HCT116 (cell line): ENCODE measurements around the gene FRMD4A.

Source experiments
- CEBPB ChIP-seq: IDR thresholded peaks from 2 replicates; pipeline ENCODE4 v1.6.1; 2012; ENCODE audit warnings: low read depth
- POLR2A ChIP-seq: IDR thresholded peaks from 2 replicates; pipeline ENCODE4 v1.7.0; 2011; ENCODE audit warnings: borderline replicate concordance; ENCODE audit not compliant: insufficient read depth, insufficient read length; ENCODE audit errors: extremely low read depth
- POLR2AphosphoS5 ChIP-seq: IDR thresholded peaks from 2 replicates; pipeline ENCODE4 v1.6.1; 2011; ENCODE audit warnings: mild to moderate bottlenecking, low read depth, low read length, moderate library complexity
- SIN3A ChIP-seq: IDR thresholded peaks from 2 replicates; pipeline ENCODE4 v1.6.1; 2012; ENCODE audit warnings: low read depth
- SP1 ChIP-seq: IDR thresholded peaks from 2 replicates; pipeline ENCODE4 v1.6.1; 2012; ENCODE audit warnings: low read depth
- SRF ChIP-seq: IDR thresholded peaks from 2 replicates; pipeline ENCODE4 v1.6.1; 2012; ENCODE audit warnings: low read depth
- TF ChIP-seq, protein P1 (sequence below), 3 experiments: fragments of 200-600 bp in 1 of 3; sonication (generic) in 1 of 3; IDR thresholded peaks in 2 of 3; conservative IDR thresholded peaks in 1 of 3; 2 replicates each; pipeline ENCODE4 v1.5.1; 2012 to 2017; ENCODE audit warnings: low read depth in 2 of 3, low read length in 2 of 3, antibody characterized with exemption in 1 of 3, borderline replicate concordance in 1 of 3, control low read depth in 1 of 3, mild to moderate bottlenecking in 1 of 3, mixed read lengths in 1 of 3, mixed run types in 1 of 3, moderate library complexity in 1 of 3; ENCODE audit not compliant: insufficient read depth in 1 of 3

DNA sequence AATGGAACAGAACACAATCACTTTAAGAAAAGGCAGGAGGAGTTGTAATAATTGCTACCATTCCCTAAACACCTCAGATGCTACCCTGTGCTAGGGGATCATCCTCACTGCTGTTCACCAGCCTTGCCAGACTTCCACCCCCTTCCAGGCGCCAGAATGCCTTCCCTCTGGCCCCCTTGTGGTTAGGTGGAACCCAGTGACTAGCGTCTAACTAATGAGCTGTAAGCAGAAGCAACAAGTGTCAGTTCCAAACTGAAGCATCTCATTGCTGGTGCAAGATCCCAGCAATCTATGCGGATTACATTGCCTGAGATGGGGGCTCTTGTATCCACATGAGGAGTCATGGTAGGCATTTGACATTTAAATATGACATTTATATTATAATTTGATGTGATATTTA is 86.6 kb downstream of the FRMD4A start:
- TF ChIP-seq CEBPB (no peak), SP1 (no peak), POLR2A (no peak), POLR2AphosphoS5 (no peak), SRF (no peak), SIN3A (no peak)
- TF ChIP-seq, protein P1, sequence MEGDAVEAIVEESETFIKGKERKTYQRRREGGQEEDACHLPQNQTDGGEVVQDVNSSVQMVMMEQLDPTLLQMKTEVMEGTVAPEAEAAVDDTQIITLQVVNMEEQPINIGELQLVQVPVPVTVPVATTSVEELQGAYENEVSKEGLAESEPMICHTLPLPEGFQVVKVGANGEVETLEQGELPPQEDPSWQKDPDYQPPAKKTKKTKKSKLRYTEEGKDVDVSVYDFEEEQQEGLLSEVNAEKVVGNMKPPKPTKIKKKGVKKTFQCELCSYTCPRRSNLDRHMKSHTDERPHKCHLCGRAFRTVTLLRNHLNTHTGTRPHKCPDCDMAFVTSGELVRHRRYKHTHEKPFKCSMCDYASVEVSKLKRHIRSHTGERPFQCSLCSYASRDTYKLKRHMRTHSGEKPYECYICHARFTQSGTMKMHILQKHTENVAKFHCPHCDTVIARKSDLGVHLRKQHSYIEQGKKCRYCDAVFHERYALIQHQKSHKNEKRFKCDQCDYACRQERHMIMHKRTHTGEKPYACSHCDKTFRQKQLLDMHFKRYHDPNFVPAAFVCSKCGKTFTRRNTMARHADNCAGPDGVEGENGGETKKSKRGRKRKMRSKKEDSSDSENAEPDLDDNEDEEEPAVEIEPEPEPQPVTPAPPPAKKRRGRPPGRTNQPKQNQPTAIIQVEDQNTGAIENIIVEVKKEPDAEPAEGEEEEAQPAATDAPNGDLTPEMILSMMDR (IDR thresholded peaks at IDR 0.05 in 2 of 3, conservative IDR thresholded peaks at IDR 0.05 in 1 of 3; ENCODE audit: borderline replicate concordance in 1 of 3, insufficient read depth in 1 of 3, low read depth in 2 of 3, low read length in 2 of 3), result peak in 2 of 3 experiments; percentile 50; a peak in 4 of 6 replicates
